Panc1 (cell line): ENCODE data around the gene SHB.

Experiments
- CTCF ChIP-seq: fragments of 450-650 bp; IDR thresholded peaks from 2 replicates; pipeline ENCODE4 v1.5.1; 2017; ENCODE audit warnings: mild to moderate bottlenecking
- POLR2AphosphoS5 ChIP-seq: IDR thresholded peaks from 2 replicates; pipeline ENCODE4 v1.6.1; 2012; ENCODE audit warnings: mild to moderate bottlenecking, low read depth, low read length, moderate library complexity
- REST ChIP-seq, 2 experiments: IDR thresholded peaks; 2 replicates each; pipeline ENCODE4 v1.6.1; 2011 to 2012; ENCODE audit warnings: low read depth in 2 of 2, control low read depth in 1 of 2, low read length in 1 of 2, mild to moderate bottlenecking in 1 of 2, moderate library complexity in 1 of 2; ENCODE audit not compliant: insufficient read depth in 1 of 2
- SIN3A ChIP-seq: IDR thresholded peaks from 2 replicates; pipeline ENCODE4 v1.6.1; 2012; ENCODE audit warnings: low read depth, mild to moderate bottlenecking, low read length, moderate library complexity, borderline replicate concordance; ENCODE audit not compliant: insufficient read depth
- TCF7L2 ChIP-seq: IDR thresholded peaks from 2 replicates; pipeline ENCODE4 v1.6.1; 2011; ENCODE audit warnings: mild to moderate bottlenecking, low read depth, low read length, inconsistent platforms

DNA sequence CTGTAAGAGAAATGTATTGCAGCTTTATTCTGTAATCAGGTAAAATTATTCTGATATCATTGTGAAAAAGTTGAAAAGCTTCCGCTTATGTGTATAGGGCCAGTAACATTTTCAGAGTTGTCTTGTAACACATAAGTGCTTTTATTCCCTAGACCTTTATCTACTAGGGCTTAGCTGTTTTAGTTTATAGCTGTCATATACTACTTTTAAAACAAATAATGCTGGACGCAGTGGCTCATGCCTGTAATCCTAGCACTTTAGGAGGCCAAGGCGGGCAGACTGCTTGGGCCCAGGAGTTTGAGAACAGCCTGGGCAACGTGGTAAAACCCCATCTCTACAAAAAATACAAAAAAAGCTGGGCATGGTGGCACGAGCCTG, 198.2 kb downstream of the SHB start:
- TF ChIP-seq SIN3A (no peak), POLR2AphosphoS5 (no peak), TCF7L2 (no peak), CTCF (no peak), REST (IDR thresholded peaks at IDR 0.05; ENCODE audit: insufficient read depth in 1 of 2, low read depth in 2 of 2, low read length in 1 of 2) (no peak)
